ENCODE results near the gene KLK15.

KLK15 gene, protein sequence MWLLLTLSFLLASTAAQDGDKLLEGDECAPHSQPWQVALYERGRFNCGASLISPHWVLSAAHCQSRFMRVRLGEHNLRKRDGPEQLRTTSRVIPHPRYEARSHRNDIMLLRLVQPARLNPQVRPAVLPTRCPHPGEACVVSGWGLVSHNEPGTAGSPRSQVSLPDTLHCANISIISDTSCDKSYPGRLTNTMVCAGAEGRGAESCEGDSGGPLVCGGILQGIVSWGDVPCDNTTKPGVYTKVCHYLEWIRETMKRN

DNA sequence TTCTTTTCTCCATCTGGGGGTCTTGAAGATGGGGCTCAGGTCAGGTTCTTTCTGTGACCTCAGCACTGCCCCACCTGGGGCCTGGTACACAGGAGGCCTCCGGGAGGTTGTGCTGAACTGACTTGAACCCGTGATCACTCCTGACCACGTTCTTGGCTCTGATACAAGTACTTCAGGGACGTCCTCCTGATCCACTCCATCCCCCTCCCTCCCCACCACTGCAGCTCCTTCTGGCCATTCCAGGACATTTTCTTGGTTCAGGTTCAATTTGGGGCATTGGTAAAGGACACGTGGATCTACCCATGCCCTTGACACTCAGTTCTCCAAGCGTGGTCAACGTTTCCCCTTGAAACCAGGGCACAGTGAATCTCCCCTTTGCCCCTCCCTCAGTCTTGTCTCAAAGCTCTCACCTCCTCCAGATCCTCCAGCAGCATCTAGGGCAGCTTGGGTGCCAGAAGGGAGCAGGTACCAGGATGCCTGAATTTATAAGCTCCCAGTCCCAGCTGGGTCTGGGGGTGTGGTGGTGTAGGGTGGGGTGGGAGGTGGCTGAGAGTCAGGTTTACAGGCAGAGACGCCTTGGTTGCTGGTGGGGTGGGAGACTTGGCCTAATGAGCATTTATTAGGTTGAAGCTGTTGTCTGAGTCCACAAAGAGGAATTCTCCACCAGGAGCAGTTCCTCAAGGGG is at the start of gene KLK15:
Gene KLK15, minus strand, starts transcription at position 458 of the 685 bp plus-strand sequence. CDS start 2,082 bp downstream, outside the sequence.
- H3K27ac Mint-ChIP-seq, result no peak within 1 kb of the TSS
- peaks cover 42% of the 10 kb centered on the region for H3K27me3 Mint-ChIP-seq (ENCODE audit: low read depth)
- H3K4me3 Mint-ChIP-seq, result no peak within 1 kb of the TSS
- H3K4me1 Mint-ChIP-seq (ENCODE audit: low read depth), result peaks cover 9% of the 10 kb centered on the region
- H3K9me3 Mint-ChIP-seq, result no peaks in the 10 kb centered on the region
- no peaks in the 10 kb centered on the region for H3K36me3 Mint-ChIP-seq (ENCODE audit: low read depth)

DNA sequence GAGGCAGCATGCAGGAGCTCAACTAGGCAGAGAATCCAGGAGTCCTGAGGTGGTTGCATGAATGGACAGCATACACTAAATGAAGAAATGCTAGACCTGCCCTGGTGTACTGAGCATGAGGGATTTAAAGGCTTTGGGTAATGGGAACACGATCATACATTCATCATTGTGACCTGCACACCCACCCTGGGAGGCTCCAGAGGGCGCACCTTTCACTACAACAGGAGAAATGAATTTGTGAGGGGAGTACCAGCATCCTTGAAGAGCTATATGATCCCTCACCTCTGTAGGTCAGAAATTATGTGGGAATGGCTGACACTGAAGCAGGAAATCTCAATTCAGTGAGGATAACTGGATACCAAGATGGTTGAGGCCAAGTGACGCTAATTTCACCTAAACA is 48.8 kb upstream of the KLK15 start:
- Mint-ChIP-seq H3K27me3 (ENCODE audit: low read depth) (peaks cover 23% of the 10 kb centered on the region), H3K36me3 (ENCODE audit: low read depth) (no peaks in the 10 kb centered on the region), H3K9me3 (no peaks in the 10 kb centered on the region), H3K4me3 (no peak overlapping the region), H3K27ac (no peak overlapping the region), H3K4me1 (ENCODE audit: low read depth) (no peaks in the 10 kb centered on the region)

DNA sequence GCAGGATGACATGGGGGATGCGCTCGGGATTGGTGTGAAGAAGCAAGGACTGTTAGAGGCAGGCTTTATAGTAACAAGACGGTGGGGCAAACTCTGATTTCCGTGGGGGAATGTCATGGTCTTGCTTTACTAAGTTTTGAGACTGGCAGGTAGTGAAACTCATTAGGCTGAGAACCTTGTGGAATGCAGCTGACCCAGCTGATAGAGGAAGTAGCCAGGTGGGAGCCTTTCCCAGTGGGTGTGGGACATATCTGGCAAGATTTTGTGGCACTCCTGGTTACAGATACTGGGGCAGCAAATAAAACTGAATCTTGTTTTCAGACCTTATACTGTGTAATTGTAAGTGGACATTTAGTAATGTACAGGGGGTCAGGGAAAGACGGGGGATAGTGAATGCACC is 46.9 kb upstream of the KLK15 start:
- H3K4me1 Mint-ChIP-seq (ENCODE audit: low read depth), result no peaks in the 10 kb centered on the region
- H3K27ac Mint-ChIP-seq, result no peak overlapping the region
- no peak overlapping the region for H3K4me3 Mint-ChIP-seq
- no peaks in the 10 kb centered on the region for H3K9me3 Mint-ChIP-seq
- peaks cover 16% of the 10 kb centered on the region for H3K27me3 Mint-ChIP-seq (ENCODE audit: low read depth)
- H3K36me3 Mint-ChIP-seq (ENCODE audit: low read depth), result no peaks in the 10 kb centered on the region

DNA sequence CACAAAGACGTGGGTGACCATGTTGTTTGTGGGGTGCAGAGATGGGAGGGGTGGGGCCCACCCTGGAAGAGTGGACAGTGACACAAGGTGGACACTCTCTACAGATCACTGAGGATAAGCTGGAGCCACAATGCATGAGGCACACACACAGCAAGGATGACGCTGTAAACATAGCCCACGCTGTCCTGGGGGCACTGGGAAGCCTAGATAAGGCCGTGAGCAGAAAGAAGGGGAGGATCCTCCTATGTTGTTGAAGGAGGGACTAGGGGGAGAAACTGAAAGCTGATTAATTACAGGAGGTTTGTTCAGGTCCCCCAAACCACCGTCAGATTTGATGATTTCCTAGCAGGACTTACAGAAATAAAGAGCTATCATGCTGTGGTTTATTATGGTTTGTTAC is 45.5 kb upstream of the KLK15 start:
- H3K27ac Mint-ChIP-seq, result no peak overlapping the region
- H3K27me3 Mint-ChIP-seq (ENCODE audit: low read depth), result peaks cover 14% of the 10 kb centered on the region
- H3K9me3 Mint-ChIP-seq, result no peaks in the 10 kb centered on the region
- H3K4me1 Mint-ChIP-seq (ENCODE audit: low read depth), result no peaks in the 10 kb centered on the region
- H3K4me3 Mint-ChIP-seq, result no peak overlapping the region
- H3K36me3 Mint-ChIP-seq (ENCODE audit: low read depth), result no peaks in the 10 kb centered on the region

DNA sequence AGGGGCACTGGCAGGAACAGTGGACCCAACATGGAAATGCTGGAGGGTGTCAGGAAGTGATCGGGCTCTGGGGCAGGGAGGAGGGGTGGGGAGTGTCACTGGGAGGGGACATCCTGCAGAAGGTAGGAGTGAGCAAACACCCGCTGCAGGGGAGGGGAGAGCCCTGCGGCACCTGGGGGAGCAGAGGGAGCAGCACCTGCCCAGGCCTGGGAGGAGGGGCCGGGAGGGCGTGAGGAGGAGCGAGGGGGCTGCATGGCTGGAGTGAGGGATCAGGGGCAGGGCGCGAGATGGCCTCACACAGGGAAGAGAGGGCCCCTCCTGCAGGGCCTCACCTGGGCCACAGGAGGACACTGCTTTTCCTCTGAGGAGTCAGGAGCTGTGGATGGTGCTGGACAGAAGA is 44.0 kb upstream of the KLK15 start:
- H3K27ac Mint-ChIP-seq, result no peak overlapping the region
- H3K9me3 Mint-ChIP-seq, result no peaks in the 10 kb centered on the region
- no peak overlapping the region for H3K4me3 Mint-ChIP-seq
- H3K27me3 Mint-ChIP-seq (ENCODE audit: low read depth), result peaks cover 11% of the 10 kb centered on the region
- H3K36me3 Mint-ChIP-seq (ENCODE audit: low read depth), result no peaks in the 10 kb centered on the region
- no peaks in the 10 kb centered on the region for H3K4me1 Mint-ChIP-seq (ENCODE audit: low read depth)

DNA sequence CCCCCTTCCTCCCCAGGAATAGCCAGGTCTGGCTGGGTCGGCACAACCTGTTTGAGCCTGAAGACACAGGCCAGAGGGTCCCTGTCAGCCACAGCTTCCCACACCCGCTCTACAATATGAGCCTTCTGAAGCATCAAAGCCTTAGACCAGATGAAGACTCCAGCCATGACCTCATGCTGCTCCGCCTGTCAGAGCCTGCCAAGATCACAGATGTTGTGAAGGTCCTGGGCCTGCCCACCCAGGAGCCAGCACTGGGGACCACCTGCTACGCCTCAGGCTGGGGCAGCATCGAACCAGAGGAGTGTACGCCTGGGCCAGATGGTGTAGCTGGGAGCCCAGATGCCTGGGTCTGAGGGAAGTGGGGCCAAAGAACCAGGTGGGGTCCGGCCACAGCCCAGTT is 43.1 kb upstream of the KLK15 start:
- H3K9me3 Mint-ChIP-seq, result no peaks in the 10 kb centered on the region
- no peak overlapping the region for H3K27ac Mint-ChIP-seq
- H3K27me3 Mint-ChIP-seq (ENCODE audit: low read depth), result peaks cover 12% of the 10 kb centered on the region
- no peaks in the 10 kb centered on the region for H3K36me3 Mint-ChIP-seq (ENCODE audit: low read depth)
- H3K4me1 Mint-ChIP-seq (ENCODE audit: low read depth), result no peaks in the 10 kb centered on the region
- H3K4me3 Mint-ChIP-seq, result no peak overlapping the region

DNA sequence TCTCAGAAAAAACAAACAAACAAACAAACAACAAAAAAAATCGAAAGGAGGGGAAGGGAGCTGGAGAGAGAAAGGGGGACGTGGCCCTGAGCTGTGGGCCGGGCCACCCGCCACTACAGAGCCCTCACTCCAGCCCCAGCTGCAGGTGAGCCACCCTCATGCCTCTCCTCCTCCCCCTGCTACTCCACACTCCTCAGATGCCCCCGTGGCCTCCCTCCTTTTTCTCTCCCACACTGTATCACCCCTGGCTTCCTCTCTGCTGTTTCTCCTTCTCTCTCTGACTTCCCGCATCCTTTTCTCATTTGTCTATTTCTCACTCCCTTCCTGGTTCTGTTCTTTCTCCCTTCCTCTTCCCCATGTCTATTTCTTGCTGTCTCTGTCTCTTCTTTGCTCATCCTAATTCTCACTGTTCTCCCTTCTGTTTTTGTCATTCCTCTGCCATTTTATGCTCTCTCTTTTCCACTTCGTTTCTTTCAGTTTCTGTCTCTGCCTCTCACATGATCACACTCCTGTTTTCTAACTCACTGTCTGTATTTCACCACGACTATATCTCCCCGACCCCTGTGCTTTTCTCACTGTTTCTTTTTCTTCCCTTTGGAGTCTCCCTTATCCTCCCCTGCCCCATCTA is 42.5 kb upstream of the KLK15 start:
- H3K9me3 Mint-ChIP-seq, result no peaks in the 10 kb centered on the region
- no peaks in the 10 kb centered on the region for H3K4me1 Mint-ChIP-seq (ENCODE audit: low read depth)
- peaks cover 17% of the 10 kb centered on the region for H3K27me3 Mint-ChIP-seq (ENCODE audit: low read depth)
- H3K36me3 Mint-ChIP-seq (ENCODE audit: low read depth), result no peaks in the 10 kb centered on the region
- H3K4me3 Mint-ChIP-seq, result no peak overlapping the region
- H3K27ac Mint-ChIP-seq, result no peak overlapping the region

DNA sequence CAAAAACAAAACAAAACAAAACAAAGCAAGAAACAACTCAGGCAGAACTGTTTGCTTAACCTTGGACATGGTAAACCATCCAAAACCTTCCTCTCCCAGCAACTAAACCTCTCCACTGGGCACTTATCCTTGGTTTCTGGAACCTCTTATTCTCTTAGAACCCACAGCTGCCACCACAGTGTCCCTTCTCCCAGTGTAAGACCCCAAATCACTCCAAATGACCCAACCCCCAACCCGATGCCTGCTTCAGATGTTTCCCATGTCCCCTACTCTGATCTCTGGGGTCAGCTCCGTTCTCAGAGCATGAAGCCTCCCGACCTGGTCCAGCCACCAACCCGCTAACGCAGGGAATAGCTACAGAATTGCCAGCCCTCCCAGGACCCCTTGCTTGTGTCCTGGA is 40.8 kb upstream of the KLK15 start:
- Mint-ChIP-seq H3K4me1 (ENCODE audit: low read depth) (no peaks in the 10 kb centered on the region), H3K27ac (no peak overlapping the region), H3K4me3 (no peak overlapping the region), H3K36me3 (ENCODE audit: low read depth) (no peaks in the 10 kb centered on the region), H3K9me3 (no peaks in the 10 kb centered on the region), H3K27me3 (ENCODE audit: low read depth) (peaks cover 6% of the 10 kb centered on the region)

DNA sequence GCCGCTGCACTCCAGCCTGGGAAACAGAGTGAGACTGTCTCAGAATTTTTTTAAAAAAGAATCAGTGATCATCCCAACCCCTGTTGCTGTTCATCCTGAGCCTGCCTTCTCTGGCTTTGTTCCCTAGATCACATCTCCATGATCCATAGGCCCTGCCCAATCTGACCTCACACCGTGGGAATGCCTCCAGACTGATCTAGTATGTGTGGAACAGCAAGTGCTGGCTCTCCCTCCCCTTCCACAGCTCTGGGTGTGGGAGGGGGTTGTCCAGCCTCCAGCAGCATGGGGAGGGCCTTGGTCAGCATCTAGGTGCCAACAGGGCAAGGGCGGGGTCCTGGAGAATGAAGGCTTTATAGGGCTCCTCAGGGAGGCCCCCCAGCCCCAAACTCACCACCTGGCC is 39.7 kb upstream of the KLK15 start, which contains the start of gene KLK2:
Gene KLK2, plus strand, starts transcription at position 384 of the 400 bp plus-strand sequence. CDS start 35 bp downstream, outside the sequence.
- H3K9me3 Mint-ChIP-seq, result no peaks in the 10 kb centered on the region
- H3K27me3 Mint-ChIP-seq (ENCODE audit: low read depth), result peaks cover 6% of the 10 kb centered on the region
- no peak within 1 kb of the TSS for H3K4me3 Mint-ChIP-seq
- H3K4me1 Mint-ChIP-seq (ENCODE audit: low read depth), result no peaks in the 10 kb centered on the region
- H3K36me3 Mint-ChIP-seq (ENCODE audit: low read depth), result no peaks in the 10 kb centered on the region
- no peak within 1 kb of the TSS for H3K27ac Mint-ChIP-seq

DNA sequence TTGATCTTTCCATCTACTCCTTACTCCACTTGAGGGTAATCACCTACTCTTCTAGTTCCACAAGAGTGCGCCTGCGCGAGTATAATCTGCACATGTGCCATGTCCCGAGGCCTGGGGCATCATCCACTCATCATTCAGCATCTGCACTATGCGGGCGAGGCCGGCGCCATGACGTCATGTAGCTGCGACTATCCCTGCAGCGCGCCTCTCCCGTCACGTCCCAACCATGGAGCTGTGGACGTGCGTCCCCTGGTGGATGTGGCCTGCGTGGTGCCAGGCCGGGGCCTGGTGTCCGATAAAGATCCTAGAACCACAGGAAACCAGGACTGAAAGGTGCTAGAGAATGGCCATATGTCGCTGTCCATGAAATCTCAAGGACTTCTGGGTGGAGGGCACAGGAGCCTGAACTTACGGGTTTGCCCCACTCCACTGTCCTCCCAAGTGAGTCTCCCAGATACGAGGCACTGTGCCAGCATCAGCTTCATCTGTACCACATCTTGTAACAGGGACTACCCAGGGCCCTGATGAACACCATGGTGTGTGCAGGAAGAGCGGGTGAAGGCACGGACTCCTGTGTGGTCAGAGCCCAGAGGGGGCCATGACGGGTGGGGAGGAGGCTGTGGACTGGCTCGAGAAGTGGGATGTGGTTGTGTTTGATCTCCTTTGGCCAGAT is 37.2 kb upstream of the KLK15 start:
- no peak overlapping the region for H3K4me3 Mint-ChIP-seq
- no peaks in the 10 kb centered on the region for H3K9me3 Mint-ChIP-seq
- no peaks in the 10 kb centered on the region for H3K36me3 Mint-ChIP-seq (ENCODE audit: low read depth)
- H3K27me3 Mint-ChIP-seq (ENCODE audit: low read depth), result peaks cover 22% of the 10 kb centered on the region
- H3K4me1 Mint-ChIP-seq (ENCODE audit: low read depth), result no peaks in the 10 kb centered on the region
- no peak overlapping the region for H3K27ac Mint-ChIP-seq

DNA sequence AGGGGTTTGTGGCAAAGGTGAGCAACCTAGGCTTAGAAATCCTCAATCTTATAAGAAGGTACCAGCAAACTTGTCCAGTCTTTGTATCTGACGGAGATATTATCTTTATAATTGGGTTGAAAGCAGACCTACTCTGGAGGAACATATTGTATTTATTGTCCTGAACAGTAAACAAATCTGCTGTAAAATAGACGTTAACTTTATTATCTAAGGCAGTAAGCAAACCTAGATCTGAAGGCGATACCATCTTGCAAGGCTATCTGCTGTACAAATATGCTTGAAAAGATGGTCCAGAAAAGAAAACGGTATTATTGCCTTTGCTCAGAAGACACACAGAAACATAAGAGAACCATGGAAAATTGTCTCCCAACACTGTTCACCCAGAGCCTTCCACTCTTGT is 36.1 kb upstream of the KLK15 start:
- Mint-ChIP-seq H3K4me1 (ENCODE audit: low read depth) (no peaks in the 10 kb centered on the region), H3K9me3 (no peaks in the 10 kb centered on the region), H3K4me3 (no peak overlapping the region), H3K27ac (no peak overlapping the region), H3K36me3 (ENCODE audit: low read depth) (no peaks in the 10 kb centered on the region), H3K27me3 (ENCODE audit: low read depth) (peaks cover 22% of the 10 kb centered on the region)

DNA sequence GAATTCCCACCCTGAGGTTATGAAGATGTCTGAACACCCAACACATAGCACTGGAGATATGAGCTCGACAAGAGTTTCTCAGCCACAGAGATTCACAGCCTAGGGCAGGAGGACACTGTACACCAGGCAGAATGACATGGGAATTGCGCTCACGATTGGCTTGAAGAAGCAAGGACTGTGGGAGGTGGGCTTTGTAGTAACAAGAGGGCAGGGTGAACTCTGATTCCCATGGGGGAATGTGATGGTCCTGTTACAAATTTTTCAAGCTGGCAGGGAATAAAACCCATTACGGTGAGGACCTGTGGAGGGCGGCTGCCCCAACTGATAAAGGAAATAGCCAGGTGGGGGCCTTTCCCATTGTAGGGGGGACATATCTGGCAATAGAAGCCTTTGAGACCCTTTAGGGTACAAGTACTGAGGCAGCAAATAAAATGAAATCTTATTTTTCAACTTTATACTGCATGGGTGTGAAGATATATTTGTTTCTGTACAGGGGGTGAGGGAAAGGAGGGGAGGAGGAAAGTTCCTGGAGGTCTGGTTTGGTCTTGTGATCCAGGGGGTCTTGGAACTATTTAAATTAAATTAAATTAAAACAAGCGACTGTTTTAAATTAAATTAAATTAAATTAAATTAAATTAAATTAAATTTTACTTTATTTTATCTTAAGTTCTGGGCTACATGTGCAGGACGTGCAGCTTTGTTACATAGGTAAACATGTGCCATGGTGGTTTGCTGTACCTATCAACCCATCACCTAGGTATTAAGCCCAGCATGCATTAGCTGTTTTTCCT is 28.3 kb upstream of the KLK15 start:
- Mint-ChIP-seq H3K27ac (no peak overlapping the region), H3K4me3 (no peak overlapping the region), H3K4me1 (ENCODE audit: low read depth) (no peaks in the 10 kb centered on the region)

DNA sequence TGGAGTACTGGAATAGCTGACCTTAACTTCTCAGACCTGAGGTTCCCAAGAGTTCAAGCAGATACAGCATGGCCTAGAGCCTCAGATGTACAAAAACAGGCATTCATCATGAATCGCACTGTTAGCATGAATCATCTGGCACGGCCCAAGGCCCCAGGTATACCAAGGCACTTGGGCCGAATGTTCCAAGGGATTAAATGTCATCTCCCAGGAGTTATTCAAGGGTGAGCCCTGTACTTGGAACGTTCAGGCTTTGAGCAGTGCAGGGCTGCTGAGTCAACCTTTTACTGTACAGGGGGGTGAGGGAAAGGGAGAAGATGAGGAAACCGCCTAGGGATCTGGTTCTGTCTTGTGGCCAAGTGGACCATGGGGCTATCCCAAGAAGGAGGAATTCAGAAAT is 27.6 kb upstream of the KLK15 start:
- Mint-ChIP-seq H3K27ac (no peak overlapping the region), H3K27me3 (ENCODE audit: low read depth) (peaks cover 21% of the 10 kb centered on the region), H3K36me3 (ENCODE audit: low read depth) (no peaks in the 10 kb centered on the region), H3K4me1 (ENCODE audit: low read depth) (no peaks in the 10 kb centered on the region), H3K9me3 (peaks cover 7% of the 10 kb centered on the region), H3K4me3 (no peak overlapping the region)

More for the DNA sequence above, 28.3 kb upstream of the KLK15 start:
- no peaks in the 10 kb centered on the region for H3K36me3 Mint-ChIP-seq (ENCODE audit: low read depth)
- peaks cover 7% of the 10 kb centered on the region for H3K9me3 Mint-ChIP-seq
- H3K27me3 Mint-ChIP-seq (ENCODE audit: low read depth), result peaks cover 24% of the 10 kb centered on the region

DNA sequence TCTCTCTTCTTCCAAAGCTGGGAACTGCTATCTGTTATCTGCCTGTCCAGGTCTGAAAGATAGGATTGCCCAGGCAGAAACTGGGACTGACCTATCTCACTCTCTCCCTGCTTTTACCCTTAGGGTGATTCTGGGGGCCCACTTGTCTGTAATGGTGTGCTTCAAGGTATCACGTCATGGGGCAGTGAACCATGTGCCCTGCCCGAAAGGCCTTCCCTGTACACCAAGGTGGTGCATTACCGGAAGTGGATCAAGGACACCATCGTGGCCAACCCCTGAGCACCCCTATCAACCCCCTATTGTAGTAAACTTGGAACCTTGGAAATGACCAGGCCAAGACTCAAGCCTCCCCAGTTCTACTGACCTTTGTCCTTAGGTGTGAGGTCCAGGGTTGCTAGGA is 26.5 kb upstream of the KLK15 start:
- H3K36me3 Mint-ChIP-seq (ENCODE audit: low read depth), result no peaks in the 10 kb centered on the region
- H3K9me3 Mint-ChIP-seq, result peaks cover 7% of the 10 kb centered on the region
- H3K27me3 Mint-ChIP-seq (ENCODE audit: low read depth), result peaks cover 28% of the 10 kb centered on the region
- H3K4me1 Mint-ChIP-seq (ENCODE audit: low read depth), result no peaks in the 10 kb centered on the region
- H3K27ac Mint-ChIP-seq, result no peak overlapping the region
- H3K4me3 Mint-ChIP-seq, result no peak overlapping the region
